CD14-positive monocyte (primary cell): ENCODE measurements around the gene SPRR1B. TPM values are rescaled to one million over a fixed set of nuclear protein-coding genes. Genes with fewer than 3 reads are reported as not detected.

Experiments used
- DNase-seq, 3 donors: peaks; one replicate each; pipeline ENCODE4 v3.0.0-alpha.2; 2011 to 2022
- H2AFZ ChIP-seq: 2 replicates; pipeline ENCODE4 v1.6.0; 2012; ENCODE audit warnings: mild to moderate bottlenecking, low read depth, low read length, inconsistent platforms; ENCODE audit not compliant: insufficient read depth, poor library complexity, severe bottlenecking
- H3K27ac ChIP-seq, 2 donors: 1 replicate in 1 of 2; 2 replicates in 1 of 2; pipeline ENCODE4 v1.5.1; 2012 to 2013; ENCODE audit warnings: low read length in 2 of 2, control low read depth in 1 of 2, inconsistent platforms in 1 of 2, low read depth in 1 of 2, mild to moderate bottlenecking in 1 of 2
- H3K27me3 ChIP-seq, 2 donors: one replicate each; pipeline versions ENCODE4 v1.6.0 to v1.6.1; 2011 to 2013; ENCODE audit warnings: low read length in 2 of 2; ENCODE audit not compliant: control insufficient read depth in 2 of 2, insufficient read depth in 2 of 2
- H3K36me3 ChIP-seq, 2 donors: replicated peaks in 1 of 2; 1 replicate in 1 of 2; 2 replicates in 1 of 2; pipeline versions ENCODE4 v1.5.1 to v1.6.1; 2012 to 2013; ENCODE audit warnings: low read length in 2 of 2, control low read depth in 1 of 2, inconsistent platforms in 1 of 2, mild to moderate bottlenecking in 1 of 2; ENCODE audit not compliant: insufficient read depth in 2 of 2, control insufficient read depth in 1 of 2
- H3K4me1 ChIP-seq, 2 donors: 1 replicate in 1 of 2; 2 replicates in 1 of 2; pipeline versions ENCODE4 v1.5.1 to v1.6.1; 2012 to 2013; ENCODE audit warnings: low read length in 2 of 2, control low read depth in 1 of 2, inconsistent platforms in 1 of 2, mild to moderate bottlenecking in 1 of 2, moderate library complexity in 1 of 2; ENCODE audit not compliant: insufficient read depth in 2 of 2, control insufficient read depth in 1 of 2
- H3K4me2 ChIP-seq: replicated peaks from 2 replicates; pipeline ENCODE3; 2012; ENCODE audit warnings: low read length, moderate library complexity, mild to moderate bottlenecking; ENCODE audit not compliant: poor library complexity, severe bottlenecking; ENCODE audit errors: extremely low read depth
- H3K4me3 ChIP-seq, 3 experiments: fragments of 200-600 bp in 1 of 3; sonication (generic) in 1 of 3; replicated peaks in 1 of 3; 1 replicate in 2 of 3; 2 replicates in 1 of 3; pipeline ENCODE4 v1.5.1; 2011 to 2013; ENCODE audit warnings: low read length in 3 of 3, mild to moderate bottlenecking in 3 of 3, control low read depth in 2 of 3, low read depth in 2 of 3, inconsistent platforms in 1 of 3, moderate library complexity in 1 of 3
- H3K79me2 ChIP-seq: 2 replicates; pipeline ENCODE4 v1.6.0; 2012; ENCODE audit warnings: mild to moderate bottlenecking, control low read depth, inconsistent platforms, low read length, moderate library complexity; ENCODE audit not compliant: insufficient read depth
- H3K9ac ChIP-seq: 2 replicates; pipeline ENCODE4 v1.6.0; 2017; ENCODE audit warnings: low read length, mild to moderate bottlenecking; ENCODE audit not compliant: insufficient read depth, poor library complexity, severe bottlenecking
- H3K9me3 ChIP-seq, 2 donors: replicated peaks in 1 of 2; 1 replicate in 1 of 2; 2 replicates in 1 of 2; pipeline versions ENCODE4 v1.5.1 to v1.6.1; 2012 to 2013; ENCODE audit warnings: low read length in 2 of 2, control low read depth in 1 of 2; ENCODE audit not compliant: control insufficient read depth in 1 of 2, insufficient read depth in 1 of 2
- H4K20me1 ChIP-seq: 2 replicates; pipeline ENCODE4 v1.6.0; 2012; ENCODE audit warnings: mild to moderate bottlenecking, low read length, control low read depth, moderate library complexity; ENCODE audit not compliant: insufficient read depth
- H3K27ac Mint-ChIP-seq, 7 donors: one replicate each; pipeline ENCODE4 v1.8.0; 2020; ENCODE audit warnings: mild to moderate bottlenecking in 7 of 7, mixed read lengths in 7 of 7, moderate library complexity in 6 of 7, inconsistent platforms in 2 of 7
- H3K27me3 Mint-ChIP-seq, 3 donors: one replicate each; pipeline ENCODE4 v1.8.0; 2021 to 2022; ENCODE audit warnings: low read depth in 3 of 3, mild to moderate bottlenecking in 3 of 3, mixed read lengths in 3 of 3, moderate library complexity in 3 of 3, inconsistent platforms in 1 of 3
- H3K36me3 Mint-ChIP-seq, 2 donors: one replicate each; pipeline ENCODE4 v1.8.0; 2020; ENCODE audit warnings: mixed read lengths in 2 of 2, inconsistent platforms in 1 of 2, mild to moderate bottlenecking in 1 of 2
- H3K4me1 Mint-ChIP-seq: one replicate; pipeline ENCODE4 v1.8.0; 2020; ENCODE audit warnings: mild to moderate bottlenecking, mixed read lengths
- H3K4me3 Mint-ChIP-seq, 2 donors: one replicate each; pipeline ENCODE4 v1.8.0; 2020; ENCODE audit warnings: mild to moderate bottlenecking in 2 of 2, mixed read lengths in 2 of 2, moderate library complexity in 1 of 2
- H3K9me3 Mint-ChIP-seq, 7 donors: one replicate each; pipeline ENCODE4 v1.8.0; 2020 to 2022; ENCODE audit warnings: mixed read lengths in 7 of 7, mild to moderate bottlenecking in 6 of 7, moderate library complexity in 6 of 7, inconsistent platforms in 2 of 7
- WGBS: methylation state at CpG from one replicate; pipeline ENCODE4 v1.1.5; 2013; ENCODE audit warnings: missing lambda C conversion rate; ENCODE audit not compliant: insufficient coverage; 5-methylcytosine and 5-hydroxymethylcytosine counted together
- intact Hi-C, 2 donors: fragments of 100-400 bp; cut with micrococcal nuclease; formaldehyde crosslinking; loops; one replicate each; pipeline versions ENCODE4 v1.15.0 to v1.15.1; 2023
- polyA plus RNA-seq, 3 donors: library from polyadenylated mRNA; depleted of rRNA in 1 of 3; unstranded in 2 of 3; stranded (reverse) in 1 of 3; fragments of 300-500 nt in 2 of 3; fragments of >200 nt in 1 of 3; fragmentation: Illumina TruSeq in 2 of 3; gene quantifications; 1 replicate in 2 of 3; 2 replicates in 1 of 3; pipeline ENCODE4 v1.2.3, GENCODE V29; 2012 to 2021
- small RNA-seq: library from RNA; depleted of rRNA; stranded (forward); fragments of <200 nt; gene quantifications from one replicate; pipeline ENCODE3, GENCODE V24; 2012; ENCODE audit warnings: low read depth; ENCODE audit not compliant: insufficient read length
- TF ChIP-seq, protein P1 (sequence below): fragments of 200-600 bp; IDR thresholded peaks from one replicate; pipeline ENCODE4 v1.8.0; 2022; ENCODE audit warnings: antibody characterized with exemption, mild to moderate bottlenecking

The SPRR1B gene
- polyA plus RNA-seq, 3 donors, result not detected

DNA sequence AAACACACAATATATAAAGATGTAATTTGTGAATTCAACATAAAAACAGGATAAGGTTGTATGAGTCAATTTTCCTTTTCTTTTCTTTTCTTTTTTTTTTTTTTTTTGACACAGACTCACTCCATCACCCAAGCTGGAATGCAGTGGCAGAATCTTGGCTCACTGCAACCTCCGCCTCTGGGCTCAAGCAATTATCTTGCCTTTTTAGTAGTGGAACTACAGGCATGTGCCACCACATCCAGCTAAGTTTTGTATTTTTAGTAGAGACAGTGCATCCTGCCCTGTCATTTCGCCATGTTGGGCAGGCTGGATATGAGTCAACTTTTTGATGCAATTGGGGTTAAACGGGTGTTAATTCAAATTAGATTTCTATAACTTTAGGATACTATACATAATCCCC, 50.7 kb downstream of the SPRR1B start:
- H2AFZ ChIP-seq, result no peak overlapping the region
- no peak overlapping the region for H3K4me3 ChIP-seq
- H3K27ac ChIP-seq, result no peak overlapping the region
- H3K9me3 ChIP-seq, result no peaks in the 10 kb centered on the region
- intact Hi-C loops, result no loop called here
- no peaks in the 10 kb centered on the region for H3K4me1 ChIP-seq
- Mint-ChIP-seq H3K36me3 (no peaks in the 10 kb centered on the region), H3K27me3 (peaks cover 0 to 6% (median 3%) of the 10 kb centered on the region in 3 donors), H3K4me1 (no peaks in the 10 kb centered on the region), H3K27ac (no peak overlapping the region), H3K9me3 (peaks cover 0 to 14% (median 8%) of the 10 kb centered on the region in 7 donors), H3K4me3 (no peak overlapping the region)
- H3K9ac ChIP-seq, result no peak overlapping the region
- DNase-seq, result no peak
- 100% methylated on average over 1 of the region's 3 CpGs for WGBS
- H3K36me3 ChIP-seq, result no peaks in the 10 kb centered on the region
- no peaks in the 10 kb centered on the region for H4K20me1 ChIP-seq
- H3K4me2 ChIP-seq, result no peak overlapping the region
- no peaks in the 10 kb centered on the region for H3K79me2 ChIP-seq
- TF ChIP-seq, protein P1, sequence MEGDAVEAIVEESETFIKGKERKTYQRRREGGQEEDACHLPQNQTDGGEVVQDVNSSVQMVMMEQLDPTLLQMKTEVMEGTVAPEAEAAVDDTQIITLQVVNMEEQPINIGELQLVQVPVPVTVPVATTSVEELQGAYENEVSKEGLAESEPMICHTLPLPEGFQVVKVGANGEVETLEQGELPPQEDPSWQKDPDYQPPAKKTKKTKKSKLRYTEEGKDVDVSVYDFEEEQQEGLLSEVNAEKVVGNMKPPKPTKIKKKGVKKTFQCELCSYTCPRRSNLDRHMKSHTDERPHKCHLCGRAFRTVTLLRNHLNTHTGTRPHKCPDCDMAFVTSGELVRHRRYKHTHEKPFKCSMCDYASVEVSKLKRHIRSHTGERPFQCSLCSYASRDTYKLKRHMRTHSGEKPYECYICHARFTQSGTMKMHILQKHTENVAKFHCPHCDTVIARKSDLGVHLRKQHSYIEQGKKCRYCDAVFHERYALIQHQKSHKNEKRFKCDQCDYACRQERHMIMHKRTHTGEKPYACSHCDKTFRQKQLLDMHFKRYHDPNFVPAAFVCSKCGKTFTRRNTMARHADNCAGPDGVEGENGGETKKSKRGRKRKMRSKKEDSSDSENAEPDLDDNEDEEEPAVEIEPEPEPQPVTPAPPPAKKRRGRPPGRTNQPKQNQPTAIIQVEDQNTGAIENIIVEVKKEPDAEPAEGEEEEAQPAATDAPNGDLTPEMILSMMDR, result no peak
- no peaks in the 10 kb centered on the region for H3K27me3 ChIP-seq

Small RNA genes within 50 kb of the gene (small RNA-seq; reads per million reads assigned to genes)
- gene AL356867.1, result not detected
- gene RF00322, result not detected
- not detected for gene SPRR1A

Other genes with a start within 250 kb of the SPRR1B start
- gene LCE1E, start 244.9 kb upstream of the SPRR1B start, polyA plus RNA-seq, result not detected
- gene LCE1D, start 234.5 kb upstream of the SPRR1B start, polyA plus RNA-seq, result not detected
- not detected for gene LCE1C, start 224.6 kb upstream of the SPRR1B start, polyA plus RNA-seq
- gene LCE1B, start 219.2 kb upstream of the SPRR1B start, polyA plus RNA-seq, result not detected
- gene LCE1A, start 203.7 kb upstream of the SPRR1B start, polyA plus RNA-seq, result not detected
- not detected for gene LCE6A, start 188.3 kb upstream of the SPRR1B start, polyA plus RNA-seq
- not detected for gene LCE7A, start 171.2 kb upstream of the SPRR1B start, polyA plus RNA-seq
- gene SMCP, start 152.9 kb upstream of the SPRR1B start, polyA plus RNA-seq, result not detected
- not detected for gene IVL, start 122.7 kb upstream of the SPRR1B start, polyA plus RNA-seq
- gene SPRR5, start 84.0 kb upstream of the SPRR1B start, polyA plus RNA-seq, result not detected
- gene SPRR4, start 60.6 kb upstream of the SPRR1B start, polyA plus RNA-seq, result not detected
- gene SPRR1A, start 47.1 kb upstream of the SPRR1B start, polyA plus RNA-seq, result not detected
- not detected for gene SPRR3, start 29.5 kb upstream of the SPRR1B start, polyA plus RNA-seq
- gene SPRR2D, start 9.9 kb downstream of the SPRR1B start, polyA plus RNA-seq, result not detected
- gene SPRR2A, start 26.3 kb downstream of the SPRR1B start, polyA plus RNA-seq, result not detected
- not detected for gene SPRR2B, start 40.4 kb downstream of the SPRR1B start, polyA plus RNA-seq
- not detected for gene SPRR2E, start 63.3 kb downstream of the SPRR1B start, polyA plus RNA-seq
- not detected for gene SPRR2F, start 82.3 kb downstream of the SPRR1B start, polyA plus RNA-seq
- not detected for gene SPRR2G, start 119.7 kb downstream of the SPRR1B start, polyA plus RNA-seq
- gene LELP1, start 172.2 kb downstream of the SPRR1B start, polyA plus RNA-seq, result not detected
- gene PRR9, start 186.4 kb downstream of the SPRR1B start, polyA plus RNA-seq, result not detected
- gene LORICRIN, start 228.5 kb downstream of the SPRR1B start, polyA plus RNA-seq, result not detected